GM23248 (cell line): ENCODE data around the gene DAB2IP. TPM values are rescaled to one million over a fixed set of nuclear protein-coding genes. Genes with fewer than 3 reads are reported as not detected.

Experiments used
- DNase-seq: peaks from one replicate; pipeline ENCODE4 v3.0.0-alpha.2; 2015
- H2AFZ ChIP-seq: fragments of 200-600 bp; sonication (generic); 2 replicates; pipeline ENCODE4 v1.6.1; 2016; ENCODE audit warnings: antibody characterized with exemption
- H3F3A ChIP-seq: fragments of 200-600 bp; sonication (generic); 2 replicates; pipeline ENCODE4 v1.6.1; 2016; ENCODE audit warnings: mild to moderate bottlenecking, antibody characterized with exemption, mixed run types; ENCODE audit not compliant: insufficient read depth
- H3K27ac ChIP-seq: fragments of 200-600 bp; sonication (generic); 2 replicates; pipeline ENCODE4 v1.5.1; 2016; ENCODE audit warnings: mild to moderate bottlenecking
- H3K27me3 ChIP-seq: fragments of 200-600 bp; sonication (generic); replicated peaks from 2 replicates; pipeline ENCODE4 v1.6.1; 2016; ENCODE audit warnings: mild to moderate bottlenecking; ENCODE audit not compliant: insufficient read depth
- H3K36me3 ChIP-seq: fragments of 200-600 bp; sonication (generic); 2 replicates; pipeline ENCODE4 v1.6.1; 2016; ENCODE audit warnings: low read depth, mild to moderate bottlenecking
- H3K4me1 ChIP-seq: fragments of 200-600 bp; sonication (generic); 2 replicates; pipeline ENCODE4 v1.6.1; 2016; ENCODE audit warnings: mild to moderate bottlenecking; ENCODE audit not compliant: insufficient read depth
- H3K4me2 ChIP-seq: fragments of 200-600 bp; sonication (generic); one replicate; pipeline ENCODE4 v1.6.1; 2016; ENCODE audit warnings: mild to moderate bottlenecking; ENCODE audit not compliant: unreplicated experiment
- H3K4me3 ChIP-seq: fragments of 200-600 bp; sonication (generic); 2 replicates; pipeline ENCODE4 v1.5.1; 2016; ENCODE audit warnings: mild to moderate bottlenecking
- H3K79me2 ChIP-seq: fragments of 200-600 bp; sonication (generic); 2 replicates; pipeline ENCODE4 v1.6.1; 2016; ENCODE audit warnings: mild to moderate bottlenecking; ENCODE audit not compliant: insufficient read depth
- H3K9ac ChIP-seq: fragments of 200-600 bp; sonication (generic); 2 replicates; pipeline ENCODE4 v1.6.1; 2016; ENCODE audit warnings: mild to moderate bottlenecking
- H3K9me2 ChIP-seq: fragments of 200-600 bp; sonication (generic); 2 replicates; pipeline ENCODE4 v1.6.1; 2016; ENCODE audit warnings: mixed run types, mild to moderate bottlenecking, moderate library complexity; ENCODE audit not compliant: insufficient read depth
- H3K9me3 ChIP-seq: fragments of 200-600 bp; sonication (generic); one replicate; pipeline ENCODE4 v1.6.1; 2017; ENCODE audit warnings: low read depth
- H4K20me1 ChIP-seq: fragments of 200-600 bp; sonication (generic); 2 replicates; pipeline ENCODE4 v1.6.0; 2016; ENCODE audit not compliant: insufficient read depth
- EZH2 ChIP-seq: fragments of 200-600 bp; sonication (generic); IDR thresholded peaks from 2 replicates; pipeline ENCODE4 v1.6.1; 2018; ENCODE audit warnings: antibody characterized with exemption, mild to moderate bottlenecking; ENCODE audit not compliant: insufficient read depth, poor library complexity, severe bottlenecking
- EZH2phosphoT487 ChIP-seq: fragments of 200-600 bp; sonication (generic); IDR thresholded peaks from 2 replicates; pipeline ENCODE4 v1.6.1; 2018; ENCODE audit warnings: antibody characterized with exemption, moderate library complexity, mild to moderate bottlenecking, low read depth; ENCODE audit not compliant: insufficient read depth
- WGBS, 2 experiments: methylation state at CpG; one replicate each; pipeline ENCODE4 v1.1.6; 2015 to 2017; ENCODE audit warnings: low lambda C conversion rate in 2 of 2, low coverage in 1 of 2; ENCODE audit errors: missing lambda C conversion rate in 2 of 2; 5-methylcytosine and 5-hydroxymethylcytosine counted together
- in situ Hi-C: fragments of 300-500 bp; cut with MboI; formaldehyde crosslinking; loops from 2 replicates; pipeline ENCODE4 v1.15.0; 2020
- polyA plus RNA-seq: library from polyadenylated mRNA; unstranded; fragments of >200 nt; fragmentation: Nextera tagmentation; extraction: Ambion mirVana; gene quantifications from 2 replicates; pipeline ENCODE4 v1.2.1, GENCODE V29; 2016
- total RNA-seq: library from RNA; depleted of rRNA; stranded (reverse); fragments of >200 nt; shearing (Covaris generic); gene quantifications from 2 replicates; pipeline ENCODE4 v1.2.3, GENCODE V29; 2014

The DAB2IP gene
- total and polyA plus RNA-seq, 2 experiments from 2014 or later = 2.6 to 19.7 TPM

- in situ Hi-C loops = no loop called here
- Histone ChIP-seq H3K27me3 (no peaks in the 10 kb centered on the region), H3K4me3 (no peak overlapping the region), H3K27ac (no peak overlapping the region), H3K36me3 (no peaks in the 10 kb centered on the region), H3K79me2 (no peaks in the 10 kb centered on the region), H3K4me2 (no peak overlapping the region), H4K20me1 (no peaks in the 10 kb centered on the region), H3K9me3 (no peaks in the 10 kb centered on the region), H3K4me1 (no peaks in the 10 kb centered on the region), H2AFZ (no peak overlapping the region), H3K9ac (no peak overlapping the region), H3K9me2 (no peaks in the 10 kb centered on the region), H3F3A (no peaks in the 10 kb centered on the region)
- WGBS, 2 experiments = 80 to 81% methylated on average over 17 to 18 of the region's 18 CpGs
- DNase-seq = no peak
- TF ChIP-seq EZH2 = no peak
- no peak for TF ChIP-seq EZH2phosphoT487
Measured at GRCh38 chr9:121631978-121632418, 19.4 kb upstream of the DAB2IP start.

GRCh38 chr9:121633119-121633714, 18.2 kb upstream of the DAB2IP start:
- no peaks in the 10 kb centered on the region for H3K36me3 ChIP-seq
- H3K27ac ChIP-seq = no peak overlapping the region
- WGBS, 2 experiments = 84 to 85% methylated on average over 9 of the region's 9 CpGs
- no peaks in the 10 kb centered on the region for H3F3A ChIP-seq
- no peaks in the 10 kb centered on the region for H3K9me3 ChIP-seq
- TF ChIP-seq EZH2phosphoT487 = no peak
- TF ChIP-seq EZH2 = no peak
- no peaks in the 10 kb centered on the region for H4K20me1 ChIP-seq
- no peak for DNase-seq
- H3K27me3 ChIP-seq = no peaks in the 10 kb centered on the region
- H3K4me2 ChIP-seq = no peak overlapping the region
- in situ Hi-C loops = no loop called here
- H3K4me1 ChIP-seq = 0 out of 2 replicates have a peak, but pooled peaks cover 4% of the 10 kb centered on the region
- H3K9me2 ChIP-seq = no peaks in the 10 kb centered on the region
- no peak overlapping the region for H3K9ac ChIP-seq
- no peaks in the 10 kb centered on the region for H3K79me2 ChIP-seq
- no peak overlapping the region for H3K4me3 ChIP-seq
- no peak overlapping the region for H2AFZ ChIP-seq

GRCh38 chr9:121633736-121634135, 17.7 kb upstream of the DAB2IP start:
- DNase-seq = no peak
- 0 out of 2 replicates have a peak, but pooled peaks cover 4% of the 10 kb centered on the region for H3K4me1 ChIP-seq
- WGBS, 2 experiments = 87 to 89% methylated on average over 1 of the region's 1 CpG

GRCh38 chr9:121634329-121635261, 16.8 kb upstream of the DAB2IP start:
- TF ChIP-seq EZH2 (no peak), EZH2phosphoT487 (no peak)
- H3K4me1 ChIP-seq = 0 out of 2 replicates have a peak, but pooled peaks cover 4% of the 10 kb centered on the region
- no peaks in the 10 kb centered on the region for H3K9me2 ChIP-seq
- H3K79me2 ChIP-seq = no peaks in the 10 kb centered on the region
- H3K27ac ChIP-seq = no peak overlapping the region
- in situ Hi-C loops = no loop called here
- H3F3A ChIP-seq = no peaks in the 10 kb centered on the region
- H3K27me3 ChIP-seq = no peaks in the 10 kb centered on the region
- H3K4me3 ChIP-seq = no peak overlapping the region
- H2AFZ ChIP-seq = no peak overlapping the region
- peak; percentile 30 for DNase-seq
- H3K36me3 ChIP-seq = no peaks in the 10 kb centered on the region
- no peaks in the 10 kb centered on the region for H4K20me1 ChIP-seq
- no peak overlapping the region for H3K4me2 ChIP-seq
- H3K9ac ChIP-seq = no peak overlapping the region
- WGBS, 2 experiments = 74 to 79% methylated on average over 19 to 20 of the region's 20 CpGs
- H3K9me3 ChIP-seq = no peaks in the 10 kb centered on the region

More at GRCh38 chr9:121633736-121634135, 17.7 kb upstream of the DAB2IP start:
- no peaks in the 10 kb centered on the region for H3F3A ChIP-seq
- H3K9ac ChIP-seq = no peak overlapping the region
- TF ChIP-seq EZH2 = no peak
- no peak for TF ChIP-seq EZH2phosphoT487
- no peak overlapping the region for H3K27ac ChIP-seq
- H3K9me3 ChIP-seq = no peaks in the 10 kb centered on the region
- H3K36me3 ChIP-seq = no peaks in the 10 kb centered on the region
- no peaks in the 10 kb centered on the region for H3K27me3 ChIP-seq
- in situ Hi-C loops = no loop called here
- no peaks in the 10 kb centered on the region for H4K20me1 ChIP-seq
- H3K4me3 ChIP-seq = no peak overlapping the region
- H3K79me2 ChIP-seq = no peaks in the 10 kb centered on the region
- H3K4me2 ChIP-seq = no peak overlapping the region
- H3K9me2 ChIP-seq = no peaks in the 10 kb centered on the region
- H2AFZ ChIP-seq = no peak overlapping the region
